K562 (cell line): ENCODE data around the gene INPP5K. TPM values are rescaled to one million over a fixed set of nuclear protein-coding genes. Genes with fewer than 3 reads are reported as not detected.
"Not testable (repeated sequence)": the region's sequence is repeated elsewhere in the genome, so short reads cannot be mapped to it uniquely, and the experiment has no call there.

Experiments used
- ATAC-seq: fragments of 200-7000 bp; cut with Tn5 transposase; 3 replicates; pipeline ENCODE4 v1.9.1; 2020; ENCODE audit warnings: moderate library complexity
- BruUV-seq: library from RNA; stranded (reverse); fragments of 400-500 nt; replicated peaks from 2 replicates; lab custom pipeline; 2021; lab: Mats Ljungman, UMichigan
- CTCF ChIA-PET: fragments of 300-600 bp; formaldehyde crosslinking; extraction: SDS; loops from one replicate; lab custom pipeline; 2021; ENCODE audit warnings: low intra/inter-chr PET ratio; lab: Yijun Ruan, JAX
- POLR2A ChIA-PET: fragments of 300-600, 350-650 bp; sonication (Branson Sonifier 250); formaldehyde crosslinking; extraction: SDS; loops from one replicate; lab custom pipeline; 2021; ENCODE audit warnings: antibody characterized with exemption, inconsistent platforms; lab: Yijun Ruan, JAX
- DNase-seq, 4 experiments: peaks; one replicate each; pipeline versions ENCODE4 v3.0.0 to v3.0.0-alpha.2; 2011 to 2018; ENCODE audit warnings: low spot score in 3 of 4, mixed read lengths in 3 of 4; ENCODE audit errors: extremely low read depth in 1 of 4
- FAIRE-seq: peaks from 2 replicates; lab custom pipeline; 2011; peaks lifted over from hg19 to GRCh38; lab: Jason Lieb, UNC
- H2AFZ ChIP-seq: 2 replicates; pipeline ENCODE4 v1.6.0; 2011; ENCODE audit warnings: low read depth, low read length, control low read depth, inconsistent platforms
- H3K27ac ChIP-seq: fragments of 200-600 bp; 3 replicates; pipeline ENCODE4 v1.8.0; 2011; ENCODE audit warnings: low read depth, mild to moderate bottlenecking, control low read depth, inconsistent platforms, low read length, moderate library complexity, mixed read lengths; ENCODE audit errors: extremely low read depth
- H3K27me3 ChIP-seq, 2 experiments: fragments of 300-600 bp in 1 of 2; 2 replicates in 1 of 2; 3 replicates in 1 of 2; pipeline versions ENCODE4 v1.6.0 to v1.8.0; 2011; ENCODE audit warnings: inconsistent platforms in 2 of 2, low read length in 2 of 2, mild to moderate bottlenecking in 1 of 2, mixed read lengths in 1 of 2, moderate library complexity in 1 of 2; ENCODE audit not compliant: control insufficient read depth in 2 of 2, insufficient read depth in 2 of 2
- H3K36me3 ChIP-seq: fragments of 300-600 bp; 3 replicates; pipeline ENCODE4 v1.8.0; 2011; ENCODE audit warnings: mild to moderate bottlenecking, low read length, inconsistent platforms; ENCODE audit not compliant: control insufficient read depth, insufficient read depth
- H3K4me1 ChIP-seq, 2 experiments: fragments of 200-600 bp in 1 of 2; replicated peaks in 1 of 2; 2 replicates in 1 of 2; 3 replicates in 1 of 2; pipeline versions ENCODE4 v1.5.1 to v1.8.0; 2011; ENCODE audit warnings: inconsistent platforms in 2 of 2, low read length in 2 of 2, mild to moderate bottlenecking in 1 of 2, mixed read lengths in 1 of 2, moderate library complexity in 1 of 2; ENCODE audit not compliant: control insufficient read depth in 2 of 2, insufficient read depth in 2 of 2
- H3K4me2 ChIP-seq: 2 replicates; pipeline ENCODE4 v1.6.1; 2011; ENCODE audit warnings: low read length, control low read depth, inconsistent platforms, mixed read lengths; ENCODE audit not compliant: insufficient read depth
- H3K4me3 ChIP-seq: fragments of 200-600 bp; sonication (generic), shearing (Covaris generic); 2 replicates; pipeline ENCODE4 v1.5.1; 2016; ENCODE audit warnings: control low read depth, inconsistent platforms
- H3K79me2 ChIP-seq: fragments of 200-600 bp; 3 replicates; pipeline ENCODE4 v1.8.0; 2011; ENCODE audit warnings: low read length, inconsistent platforms; ENCODE audit not compliant: control insufficient read depth, insufficient read depth
- H3K9ac ChIP-seq, 2 experiments: 2 replicates each; pipeline versions ENCODE4 v1.6.0 to v1.6.1; 2011; ENCODE audit warnings: low read depth in 2 of 2, low read length in 2 of 2, control low read depth in 1 of 2, inconsistent platforms in 1 of 2, mild to moderate bottlenecking in 1 of 2, mixed read lengths in 1 of 2; ENCODE audit not compliant: insufficient read depth in 1 of 2
- H3K9me1 ChIP-seq: one replicate; pipeline ENCODE4 v1.6.0; 2011; ENCODE audit warnings: inconsistent platforms, mild to moderate bottlenecking, low read length, moderate library complexity; ENCODE audit not compliant: control insufficient read depth, insufficient read depth
- H3K9me3 ChIP-seq: replicated peaks from 2 replicates; pipeline ENCODE4 v1.5.1; 2011; ENCODE audit warnings: low read depth, low read length, inconsistent platforms; ENCODE audit not compliant: control insufficient read depth, insufficient read depth
- H4K20me1 ChIP-seq: replicated peaks from 2 replicates; pipeline ENCODE4 v1.6.1; 2011; ENCODE audit warnings: low read length, inconsistent platforms, mixed read lengths; ENCODE audit not compliant: control insufficient read depth, insufficient read depth
- SRSF3 ChIP-seq: fragments of 200-400 bp; formaldehyde crosslinking; IDR thresholded peaks from 2 replicates; pipeline ENCODE4 v1.6.1; 2016; ENCODE audit warnings: mild to moderate bottlenecking, low read length, moderate library complexity; ENCODE audit not compliant: insufficient read depth
- WGBS: fragments of 100-300 bp; shearing (Covaris generic); methylation state at CpG from one replicate; pipeline ENCODE4 v1.1.6; 2016; ENCODE audit warnings: low coverage, mixed read lengths; ENCODE audit not compliant: insufficient coverage; ENCODE audit errors: missing lambda C conversion rate; 5-methylcytosine and 5-hydroxymethylcytosine counted together
- in situ Hi-C: fragments of 300-500 bp; cut with MboI; formaldehyde crosslinking; loops from 4 replicates; pipeline ENCODE4 v1.15.0; 2018; ENCODE audit warnings: inconsistent platforms, mixed read lengths
- intact Hi-C: fragments of 100-400 bp; cut with micrococcal nuclease; formaldehyde crosslinking; loops from 2 replicates; pipeline ENCODE4 v1.14.2; 2022
- polyA plus RNA-seq, 8 experiments: library from polyadenylated mRNA; depleted of rRNA in 4 of 8; stranded (reverse) in 5 of 8; unstranded in 3 of 8; fragments of >200 nt; fragmentation: Nextera tagmentation in 2 of 8; fragmentation: Illumina TruSeq in 1 of 8; extraction: Ambion mirVana in 2 of 8; extraction: Trizol in 1 of 8; gene quantifications; 2 replicates each; pipeline versions ENCODE4 v1.2.1 to v1.2.3, GENCODE V29; 2011 to 2014; ENCODE audit warnings: inconsistent platforms in 1 of 8, missing spikeins in 1 of 8
- total RNA-seq, 7 experiments: library from RNA; depleted of rRNA in 6 of 7; stranded (reverse); fragments of >200 nt in 6 of 7; fragmentation: Illumina TruSeq in 2 of 7; extraction: Trizol in 2 of 7; gene quantifications; 2 replicates each; pipeline versions ENCODE4 v1.2.1 to v1.2.3, GENCODE V29; 2011 to 2021; ENCODE audit warnings: low replicate concordance in 1 of 7

INPP5K gene
- total and polyA plus RNA-seq, 9 of the 15 experiments (the other 6 are each of a cell fraction or from before 2014, with no cell fraction given): 0.63 to 15.1 (median 10.1) TPM

GRCh38 chr17:1446201-1446600, 70.2 kb downstream of the INPP5K start:
- no peaks in the 10 kb centered on the region for H3K27me3 ChIP-seq
- H3K79me2 ChIP-seq: peaks cover 68% of the 10 kb centered on the region
- in situ Hi-C loops: no loop called here
- H3K36me3 ChIP-seq: peaks cover 22% of the 10 kb centered on the region; the same call in 1 of the 3 replicates
- H3K4me2 ChIP-seq: no peak overlapping the region
- no peak overlapping the region for H3K4me3 ChIP-seq
- no peak overlapping the region for H3K9ac ChIP-seq
- H3K4me1 ChIP-seq: no peaks in the 10 kb centered on the region; a peak in 1 of 5 replicates
- TF ChIP-seq SRSF3: no peak
- TF ChIP-seq, all 486 proteins: peak for 0
- POLR2A ChIA-PET: interaction anchor here (0.7 to 1.1 kb wide), 2 partner anchors 10 to 12 kb away, joined by 3 to 4 read pairs; partner anchors contain the start of gene CRK
- Histone ChIP-seq H3K9me3 (no peaks in the 10 kb centered on the region), H3K9me1 (no peaks in the 10 kb centered on the region), H3K27ac (no peak overlapping the region), H2AFZ (no peak overlapping the region), H4K20me1 (peaks cover 4% of the 10 kb centered on the region; the same call in 1 of the 2 replicates)
- CTCF ChIA-PET: no interaction called here
- DNase-seq (no peak), FAIRE-seq (no peak), ATAC-seq (no peak)
- intact Hi-C loops: no loop called here
- BruUV-seq: no TSS peak
- WGBS: 85% methylated on average over 7 of the region's 12 CpGs

- H3K9ac ChIP-seq, intact Hi-C loops: not testable (repeated sequence)
Measured at GRCh38 chr17:1445695-1446094, 70.7 kb downstream of the INPP5K start.

More at GRCh38 chr17:1445695-1446094, 70.7 kb downstream of the INPP5K start:
- H3K9me1 ChIP-seq, H4K20me1 ChIP-seq, DNase-seq, H3K4me3 ChIP-seq, H3K9me3 ChIP-seq, H2AFZ ChIP-seq, BruUV-seq, H3K4me1 ChIP-seq, FAIRE-seq, in situ Hi-C loops, ATAC-seq, H3K27ac ChIP-seq, H3K4me2 ChIP-seq, H3K27me3 ChIP-seq, CTCF ChIA-PET: not testable (repeated sequence)
- 60% methylated on average over 4 of the region's 4 CpGs for WGBS
- POLR2A ChIA-PET: interaction anchor here (0.7 kb wide), 1 partner anchor 12 kb away, joined by 3 read pairs; no protein-coding TSS in a partner anchor
- Histone ChIP-seq H3K36me3 (peaks cover 26% of the 10 kb centered on the region; the same call in 1 of the 3 replicates), H3K79me2 (peaks cover 69% of the 10 kb centered on the region)

Other genes starting within 250 kb of the INPP5K start
Only the 7 nearest of the 14 such genes appear.
- gene YWHAE, start 116.4 kb downstream of the INPP5K start, total RNA-seq (2014; rRNA removed): 234 and 310 TPM in 2 replicates
- 184 and 193 TPM in 2 replicates for gene YWHAE, start 116.4 kb downstream of the INPP5K start, total RNA-seq (2014; rRNA removed; fragmentation: Illumina TruSeq; extraction: Trizol)
- 224 TPM in 2 replicates for gene YWHAE, start 116.4 kb downstream of the INPP5K start, total RNA-seq (2015; rRNA removed; fragmentation: Illumina TruSeq; extraction: Trizol)
- gene YWHAE, start 116.4 kb downstream of the INPP5K start, total RNA-seq (2021): 466 and 488 TPM in 2 replicates
- 480 and 622 TPM in 2 replicates for gene YWHAE, start 116.4 kb downstream of the INPP5K start, polyA plus RNA-seq (2011; rRNA removed)
- 402 and 448 TPM in 2 replicates for gene YWHAE, start 116.4 kb downstream of the INPP5K start, polyA plus RNA-seq (2014; fragmentation: Illumina TruSeq; extraction: Trizol)
- gene YWHAE, start 116.4 kb downstream of the INPP5K start, polyA plus RNA-seq (2014; fragmentation: Nextera tagmentation; extraction: Ambion mirVana): 100 to 1,000 TPM; 323 to 513 TPM
- 576 and 727 TPM in 2 replicates for gene YWHAE, start 116.4 kb downstream of the INPP5K start, polyA plus RNA-seq (2014; rRNA removed)
- gene CRK, start 60.4 kb downstream of the INPP5K start, total RNA-seq (2014; rRNA removed): 23.2 and 24.7 TPM in 2 replicates
- 30.0 and 31.2 TPM in 2 replicates for gene CRK, start 60.4 kb downstream of the INPP5K start, total RNA-seq (2014; rRNA removed; fragmentation: Illumina TruSeq; extraction: Trizol)
- gene CRK, start 60.4 kb downstream of the INPP5K start, total RNA-seq (2015; rRNA removed; fragmentation: Illumina TruSeq; extraction: Trizol): 29.2 and 30.2 TPM in 2 replicates
- gene CRK, start 60.4 kb downstream of the INPP5K start, total RNA-seq (2021): 22.1 and 23.9 TPM in 2 replicates
- gene CRK, start 60.4 kb downstream of the INPP5K start, polyA plus RNA-seq (2011; rRNA removed): 32.0 and 40.2 TPM in 2 replicates
- 26.5 and 27.3 TPM in 2 replicates for gene CRK, start 60.4 kb downstream of the INPP5K start, polyA plus RNA-seq (2014; fragmentation: Illumina TruSeq; extraction: Trizol)
- gene CRK, start 60.4 kb downstream of the INPP5K start, polyA plus RNA-seq (2014; fragmentation: Nextera tagmentation; extraction: Ambion mirVana): 10 to 100 TPM; 13.1 to 17.7 TPM
- gene CRK, start 60.4 kb downstream of the INPP5K start, polyA plus RNA-seq (2014; rRNA removed): 24.3 and 26.1 TPM in 2 replicates
- gene MYO1C, start 23.9 kb downstream of the INPP5K start, total RNA-seq (2014; rRNA removed): 11.6 and 16.2 TPM in 2 replicates
- 5.1 and 9.1 TPM in 2 replicates for gene MYO1C, start 23.9 kb downstream of the INPP5K start, total RNA-seq (2014; rRNA removed; fragmentation: Illumina TruSeq; extraction: Trizol)
- gene MYO1C, start 23.9 kb downstream of the INPP5K start, total RNA-seq (2015; rRNA removed; fragmentation: Illumina TruSeq; extraction: Trizol): 9.3 and 11.6 TPM in 2 replicates
- gene MYO1C, start 23.9 kb downstream of the INPP5K start, total RNA-seq (2021): 31.4 and 32.5 TPM in 2 replicates
- 14.8 and 19.1 TPM in 2 replicates for gene MYO1C, start 23.9 kb downstream of the INPP5K start, polyA plus RNA-seq (2011; rRNA removed)
- 16.4 and 20.3 TPM in 2 replicates for gene MYO1C, start 23.9 kb downstream of the INPP5K start, polyA plus RNA-seq (2014; fragmentation: Illumina TruSeq; extraction: Trizol)
- gene MYO1C, start 23.9 kb downstream of the INPP5K start, polyA plus RNA-seq (2014; fragmentation: Nextera tagmentation; extraction: Ambion mirVana): under 1 TPM; 0.46 to 0.78 TPM
- gene MYO1C, start 23.9 kb downstream of the INPP5K start, polyA plus RNA-seq (2014; rRNA removed): 12.7 and 16.6 TPM in 2 replicates
- 17.3 and 33.9 TPM in 2 replicates for gene PITPNA, start 46.2 kb upstream of the INPP5K start, total RNA-seq (2014; rRNA removed)
- gene PITPNA, start 46.2 kb upstream of the INPP5K start, total RNA-seq (2014; rRNA removed; fragmentation: Illumina TruSeq; extraction: Trizol): 15.7 TPM in 2 replicates
- gene PITPNA, start 46.2 kb upstream of the INPP5K start, total RNA-seq (2015; rRNA removed; fragmentation: Illumina TruSeq; extraction: Trizol): 13.0 and 16.6 TPM in 2 replicates
- gene PITPNA, start 46.2 kb upstream of the INPP5K start, total RNA-seq (2021): 44.6 and 45.2 TPM in 2 replicates
- 30.0 and 47.9 TPM in 2 replicates for gene PITPNA, start 46.2 kb upstream of the INPP5K start, polyA plus RNA-seq (2011; rRNA removed)
- 37.8 and 52.2 TPM in 2 replicates for gene PITPNA, start 46.2 kb upstream of the INPP5K start, polyA plus RNA-seq (2014; fragmentation: Illumina TruSeq; extraction: Trizol)
- gene PITPNA, start 46.2 kb upstream of the INPP5K start, polyA plus RNA-seq (2014; fragmentation: Nextera tagmentation; extraction: Ambion mirVana): 1 to 10 TPM; 7.2 to 8.8 TPM
- 28.1 and 37.7 TPM in 2 replicates for gene PITPNA, start 46.2 kb upstream of the INPP5K start, polyA plus RNA-seq (2014; rRNA removed)
- 6.2 and 6.6 TPM in 2 replicates for gene SLC43A2, start 112.2 kb upstream of the INPP5K start, total RNA-seq (2014; rRNA removed)
- gene SLC43A2, start 112.2 kb upstream of the INPP5K start, total RNA-seq (2014; rRNA removed; fragmentation: Illumina TruSeq; extraction: Trizol): 2.9 and 3.4 TPM in 2 replicates
- gene SLC43A2, start 112.2 kb upstream of the INPP5K start, total RNA-seq (2015; rRNA removed; fragmentation: Illumina TruSeq; extraction: Trizol): 2.5 TPM in 2 replicates
- 9.4 and 10.2 TPM in 2 replicates for gene SLC43A2, start 112.2 kb upstream of the INPP5K start, total RNA-seq (2021)
- gene SLC43A2, start 112.2 kb upstream of the INPP5K start, polyA plus RNA-seq (2011; rRNA removed): 4.2 and 9.0 TPM in 2 replicates
- gene SLC43A2, start 112.2 kb upstream of the INPP5K start, polyA plus RNA-seq (2014; fragmentation: Illumina TruSeq; extraction: Trizol): 3.6 and 6.5 TPM in 2 replicates
- gene SLC43A2, start 112.2 kb upstream of the INPP5K start, polyA plus RNA-seq (2014; fragmentation: Nextera tagmentation; extraction: Ambion mirVana): under 1 TPM; 0.03 to 0.04 TPM
- 5.8 and 6.4 TPM in 2 replicates for gene SLC43A2, start 112.2 kb upstream of the INPP5K start, polyA plus RNA-seq (2014; rRNA removed)
- gene SCARF1, start 129.1 kb upstream of the INPP5K start, total RNA-seq (2014; rRNA removed): 0.57 and 0.95 TPM in 2 replicates
- 0.19 and 0.36 TPM in 2 replicates for gene SCARF1, start 129.1 kb upstream of the INPP5K start, total RNA-seq (2014; rRNA removed; fragmentation: Illumina TruSeq; extraction: Trizol)
- 0.75 and 0.94 TPM in 2 replicates for gene SCARF1, start 129.1 kb upstream of the INPP5K start, total RNA-seq (2015; rRNA removed; fragmentation: Illumina TruSeq; extraction: Trizol)
- 1.0 and 1.5 TPM in 2 replicates for gene SCARF1, start 129.1 kb upstream of the INPP5K start, total RNA-seq (2021)
- 0.63 and 1.0 TPM in 2 replicates for gene SCARF1, start 129.1 kb upstream of the INPP5K start, polyA plus RNA-seq (2011; rRNA removed)
- gene SCARF1, start 129.1 kb upstream of the INPP5K start, polyA plus RNA-seq (2014; fragmentation: Illumina TruSeq; extraction: Trizol): 0.16 and 0.44 TPM in 2 replicates
- under 1 TPM; 0.04 to 0.08 TPM for gene SCARF1, start 129.1 kb upstream of the INPP5K start, polyA plus RNA-seq (2014; fragmentation: Nextera tagmentation; extraction: Ambion mirVana)
- gene SCARF1, start 129.1 kb upstream of the INPP5K start, polyA plus RNA-seq (2014; rRNA removed): 0.80 and 2.1 TPM in 2 replicates
- 54.9 and 66.3 TPM in 2 replicates for gene RILP, start 133.3 kb upstream of the INPP5K start, total RNA-seq (2014; rRNA removed)
- gene RILP, start 133.3 kb upstream of the INPP5K start, total RNA-seq (2014; rRNA removed; fragmentation: Illumina TruSeq; extraction: Trizol): 14.1 and 15.3 TPM in 2 replicates
- 27.8 and 27.9 TPM in 2 replicates for gene RILP, start 133.3 kb upstream of the INPP5K start, total RNA-seq (2015; rRNA removed; fragmentation: Illumina TruSeq; extraction: Trizol)
- 41.3 and 45.4 TPM in 2 replicates for gene RILP, start 133.3 kb upstream of the INPP5K start, total RNA-seq (2021)
- 22.8 and 23.0 TPM in 2 replicates for gene RILP, start 133.3 kb upstream of the INPP5K start, polyA plus RNA-seq (2011; rRNA removed)
- gene RILP, start 133.3 kb upstream of the INPP5K start, polyA plus RNA-seq (2014; fragmentation: Illumina TruSeq; extraction: Trizol): 29.9 and 40.4 TPM in 2 replicates
- 1 to 10 TPM in 1 of 2 experiments, under 1 TPM in 1; 0.75 to 2.2 TPM for gene RILP, start 133.3 kb upstream of the INPP5K start, polyA plus RNA-seq (2014; fragmentation: Nextera tagmentation; extraction: Ambion mirVana)
- gene RILP, start 133.3 kb upstream of the INPP5K start, polyA plus RNA-seq (2014; rRNA removed): 43.4 and 46.6 TPM in 2 replicates